ENCODE measurements around the gene TBC1D9.
"Not testable (repeated sequence)": the region's sequence is repeated elsewhere in the genome, so short reads cannot be mapped to it uniquely, and the experiment has no call there.

Gene TBC1D9

GRCh38 chr4:140752291-140753068 is 3.7 kb downstream of the TBC1D9 start:
- no peak for DNase-seq

GRCh38 chr4:140750470-140750869 is 5.7 kb downstream of the TBC1D9 start:
- DNase-seq = no peak

- no peak for DNase-seq
Measured at GRCh38 chr4:140748171-140748570, 8.0 kb downstream of the TBC1D9 start.

GRCh38 chr4:140746546-140746945 is 9.6 kb downstream of the TBC1D9 start:
- not testable (repeated sequence) for DNase-seq

- DNase-seq = no peak
Measured at GRCh38 chr4:140744421-140744820, 11.8 kb downstream of the TBC1D9 start.

- peak; percentile 19 to 52 for DNase-seq
Measured at GRCh38 chr4:140743194-140743931, 12.8 kb downstream of the TBC1D9 start.

GRCh38 chr4:140742838-140743193 is 13.4 kb downstream of the TBC1D9 start:
- DNase-seq = no peak

- DNase-seq = no peak
Measured at GRCh38 chr4:140740906-140741670, 15.1 kb downstream of the TBC1D9 start.

GRCh38 chr4:140740422-140740821 is 15.8 kb downstream of the TBC1D9 start:
- DNase-seq = no peak

- DNase-seq = no peak
Measured at GRCh38 chr4:140739971-140740370, 16.2 kb downstream of the TBC1D9 start.

GRCh38 chr4:140738139-140738538 is 18.0 kb downstream of the TBC1D9 start:
- no peak for DNase-seq

GRCh38 chr4:140736669-140737343 is 19.4 kb downstream of the TBC1D9 start:
- no peak for DNase-seq

- no peak for DNase-seq
Measured at GRCh38 chr4:140735779-140736391, 20.3 kb downstream of the TBC1D9 start.

GRCh38 chr4:140735317-140735716 is 20.9 kb downstream of the TBC1D9 start:
- no peak for DNase-seq

- no peak for DNase-seq
Measured at GRCh38 chr4:140732780-140733179, 23.4 kb downstream of the TBC1D9 start.

GRCh38 chr4:140729344-140730049 is 26.7 kb downstream of the TBC1D9 start:
- no peak for DNase-seq

GRCh38 chr4:140726776-140727500 is 29.2 kb downstream of the TBC1D9 start:
- no peak for DNase-seq

- no peak for DNase-seq
Measured at GRCh38 chr4:140725556-140725955, 30.6 kb downstream of the TBC1D9 start.

- no peak for DNase-seq
Measured at GRCh38 chr4:140724760-140725159, 31.4 kb downstream of the TBC1D9 start.

GRCh38 chr4:140720387-140721304 is 35.5 kb downstream of the TBC1D9 start:
- no peak for DNase-seq
